HepG2 (cell line): ENCODE measurements around the gene P2RX1. TPM values are rescaled to one million over a fixed set of nuclear protein-coding genes. Genes with fewer than 3 reads are reported as not detected.

Experiments used
- ATAC-seq: fragments of 200-7000 bp; cut with Tn5 transposase; 3 replicates; pipeline ENCODE4 v1.9.1; 2020; ENCODE audit warnings: mild to moderate bottlenecking, moderate library complexity
- BruUV-seq: library from RNA; stranded (reverse); fragments of 400-500 nt; replicated peaks from 2 replicates; lab custom pipeline; 2021; lab: Mats Ljungman, UMichigan
- CTCF ChIA-PET: fragments of 300-600 bp; formaldehyde crosslinking; extraction: SDS; loops from one replicate; lab custom pipeline; 2021; ENCODE audit warnings: low total read pairs, inconsistent platforms, low intra/inter-chr PET ratio; lab: Yijun Ruan, JAX
- POLR2A ChIA-PET: fragments of 350-600 bp; sonication (Branson Sonifier 250); formaldehyde crosslinking; loops from one replicate; lab custom pipeline; 2020; ENCODE audit warnings: antibody characterized with exemption, inconsistent platforms; lab: Yijun Ruan, JAX
- DNase-seq: peaks from one replicate; pipeline ENCODE4 v3.0.0-alpha.2; 2015; ENCODE audit warnings: low spot score
- FAIRE-seq: peaks from 3 replicates; lab custom pipeline; 2011; peaks lifted over from hg19 to GRCh38; lab: Jason Lieb, UNC
- H2AFZ ChIP-seq: one replicate; pipeline ENCODE4 v1.6.1; 2011; ENCODE audit warnings: low read length, inconsistent platforms
- H3K27ac ChIP-seq: fragments of 300-600 bp; 3 replicates; pipeline ENCODE4 v1.8.0; 2011; ENCODE audit warnings: mixed run types, mild to moderate bottlenecking, mixed read lengths, low read length, inconsistent platforms; ENCODE audit not compliant: insufficient read depth; ENCODE audit errors: extremely low read length
- H3K27me3 ChIP-seq, 2 experiments: fragments of 200-600 bp in 1 of 2; 2 replicates in 1 of 2; 3 replicates in 1 of 2; pipeline versions ENCODE4 v1.6.0 to v1.8.0; 2011; ENCODE audit warnings: low read length in 2 of 2, mild to moderate bottlenecking in 2 of 2, moderate library complexity in 2 of 2, inconsistent platforms in 1 of 2; ENCODE audit not compliant: insufficient read depth in 2 of 2, control insufficient read depth in 1 of 2
- H3K36me3 ChIP-seq, 2 experiments: fragments of 200-600 bp in 1 of 2; replicated peaks in 1 of 2; 2 replicates in 1 of 2; 3 replicates in 1 of 2; pipeline versions ENCODE4 v1.5.1 to v1.8.0; 2011; ENCODE audit warnings: low read length in 2 of 2, inconsistent platforms in 1 of 2; ENCODE audit not compliant: insufficient read depth in 2 of 2, control insufficient read depth in 1 of 2
- H3K4me1 ChIP-seq: 2 replicates; pipeline ENCODE4 v1.5.1; 2012; ENCODE audit warnings: low read length, inconsistent platforms; ENCODE audit not compliant: insufficient read depth
- H3K4me2 ChIP-seq: 2 replicates; pipeline ENCODE4 v1.6.0; 2011; ENCODE audit warnings: low read depth, low read length, inconsistent platforms
- H3K4me3 ChIP-seq, 3 experiments: fragments of 200-600 bp in 1 of 3; sonication (generic), shearing (Covaris generic) in 1 of 3; replicated peaks in 1 of 3; 2 replicates each; pipeline ENCODE4 v1.5.1; 2011 to 2016; ENCODE audit warnings: low read length in 3 of 3, inconsistent platforms in 2 of 3, low read depth in 2 of 3, mild to moderate bottlenecking in 2 of 3, control low read depth in 1 of 3, mixed read lengths in 1 of 3; ENCODE audit not compliant: insufficient read depth in 1 of 3
- H3K79me2 ChIP-seq: one replicate; pipeline ENCODE4 v1.6.1; 2011; ENCODE audit warnings: low read length, inconsistent platforms; ENCODE audit not compliant: insufficient read depth
- H3K9ac ChIP-seq: 2 replicates; pipeline ENCODE4 v1.6.0; 2011; ENCODE audit warnings: mild to moderate bottlenecking, low read depth, low read length, inconsistent platforms; ENCODE audit not compliant: insufficient read depth
- H3K9me3 ChIP-seq: 2 replicates; pipeline ENCODE4 v1.5.1; 2012; ENCODE audit warnings: mild to moderate bottlenecking, low read length
- H4K20me1 ChIP-seq: 2 replicates; pipeline ENCODE4 v1.6.0; 2011; ENCODE audit warnings: inconsistent platforms, mild to moderate bottlenecking, low read length, moderate library complexity; ENCODE audit not compliant: insufficient read depth
- AHR ChIP-seq: IDR thresholded peaks from 2 replicates; pipeline ENCODE4 v1.6.1; 2018; ENCODE audit warnings: missing genetic modification reagents, missing compliant biosample characterization
- CBX1 ChIP-seq: IDR thresholded peaks from one replicate; pipeline ENCODE4 v1.6.1; 2016; ENCODE audit warnings: antibody characterized with exemption, low read depth
- EEA1 ChIP-seq: sonication (generic); formaldehyde crosslinking; IDR thresholded peaks from 2 replicates; pipeline ENCODE4 v1.5.1; 2020; ENCODE audit warnings: mild to moderate bottlenecking, missing genetic modification reagents, borderline replicate concordance
- GABPA ChIP-seq, 2 experiments: IDR thresholded peaks; 2 replicates each; pipeline ENCODE4 v1.6.1; 2011 to 2016; ENCODE audit warnings: low read depth in 2 of 2, low read length in 1 of 2, missing biosample characterization in 1 of 2, missing genetic modification characterization in 1 of 2
- GLMP ChIP-seq: sonication (generic); formaldehyde crosslinking; IDR thresholded peaks from 2 replicates; pipeline ENCODE4 v1.9.0; 2021; ENCODE audit warnings: missing genetic modification reagents, mild to moderate bottlenecking, borderline replicate concordance
- ZMYM3 ChIP-seq: sonication (generic); formaldehyde crosslinking; IDR thresholded peaks from 2 replicates; pipeline ENCODE4 v1.5.1; 2020; ENCODE audit warnings: mild to moderate bottlenecking, missing genetic modification reagents
- WGBS: methylation state at CpG from one replicate; pipeline ENCODE4 v1.1.6; 2017; ENCODE audit warnings: low lambda C conversion rate; 5-methylcytosine and 5-hydroxymethylcytosine counted together
- in situ Hi-C: cut with HindIII; loops from 2 replicates; pipeline ENCODE4 v1.10.0; 2017; ENCODE audit warnings: low pct_unique_long_range_greater_than_20kb; ENCODE audit not compliant: extremely low pct_ligation_motif_present
- intact Hi-C: fragments of 100-400 bp; cut with micrococcal nuclease; formaldehyde crosslinking; loops from one replicate; pipeline ENCODE4 v1.10.0; 2022; ENCODE audit not compliant: unreplicated experiment
- polyA plus RNA-seq, 8 experiments: library from polyadenylated mRNA; depleted of rRNA in 3 of 8; stranded (reverse) in 7 of 8; unstranded in 1 of 8; fragments of >200 nt; fragmentation: Illumina TruSeq in 4 of 8; extraction: Trizol in 4 of 8; gene quantifications; 2 replicates each; pipeline versions ENCODE4 v1.2.1 to v1.2.3, GENCODE V29; 2011 to 2016; ENCODE audit warnings: low read depth in 4 of 8, missing spikeins in 1 of 8, mixed read lengths in 1 of 8; ENCODE audit not compliant: insufficient read depth in 1 of 8
- total RNA-seq, 5 experiments: library from RNA; depleted of rRNA; stranded (reverse); fragments of >200 nt; fragmentation: Illumina TruSeq; extraction: Trizol; gene quantifications; 2 replicates each; pipeline ENCODE4 v1.2.3, GENCODE V29; 2016; ENCODE audit warnings: low read depth in 1 of 5

P2RX1 gene
- total and polyA plus RNA-seq, 2 of the 13 experiments (the other 11 are each of a cell fraction or from before 2014, with no cell fraction given): 0.04 to 0.50 TPM

GRCh38 chr17:3927628-3928340 is 11.5 kb upstream of the P2RX1 start:
- ATAC-seq (peak; percentile 7; the same call in 2 of the 3 replicates), FAIRE-seq (no peak), DNase-seq (no peak)
- Histone ChIP-seq H3K4me2 (peak overlapping the region; percentile 49; the same call in 1 of the 2 replicates), H3K27ac (no peak overlapping the region), H4K20me1 (no peaks in the 10 kb centered on the region), H3K27me3 (peaks cover 18 to 61% of the 10 kb centered on the region in 2 experiments), H3K9ac (no peak overlapping the region), H3K4me3 (no peak overlapping the region), H2AFZ (no peak overlapping the region), H3K4me1 (peaks cover 38% of the 10 kb centered on the region), H3K9me3 (no peaks in the 10 kb centered on the region), H3K36me3 (no peaks in the 10 kb centered on the region), H3K79me2 (no peaks in the 10 kb centered on the region)
- 44% methylated on average over 11 of the region's 15 CpGs for WGBS
- no peak for TF ChIP-seq GABPA (IDR thresholded peaks at IDR 0.05; ENCODE audit: low read depth, low read length)
- TF ChIP-seq GABPA (CRISPR knock-in tag; IDR thresholded peaks at IDR 0.05; ENCODE audit: low read depth): no peak
- no peak for TF ChIP-seq ZMYM3 (CRISPR knock-in tag)
- no peak for TF ChIP-seq EEA1 (CRISPR knock-in tag)
- no peak for TF ChIP-seq GLMP (CRISPR knock-in tag)
- TF ChIP-seq CBX1: no peak
- TF ChIP-seq AHR (CRISPR knock-in tag): no peak
- ChIA-PET POLR2A (no interaction called here), CTCF (no interaction called here)
- in situ Hi-C loops: no loop called here
- BruUV-seq: no TSS peak
- intact Hi-C loops: no loop called here
